GM19463 (cell line): ENCODE data around the gene PCNT.

ENCODE experiments used
- ATAC-seq: cut with Tn5 transposase; IDR thresholded peaks from one replicate; pipeline ENCODE4 v1.9.1; 2021; ENCODE audit warnings: mild to moderate bottlenecking, moderate library complexity; ENCODE audit not compliant: unreplicated experiment

Gene PCNT

GRCh38 chr21:46377789-46378188, 53.8 kb downstream of the PCNT start:
- no peak for ATAC-seq

- ATAC-seq = no peak
Measured at GRCh38 chr21:46379105-46379504, 55.1 kb downstream of the PCNT start.

GRCh38 chr21:46379691-46380090, 55.7 kb downstream of the PCNT start:
- no peak for ATAC-seq

- ATAC-seq = no peak
Measured at GRCh38 chr21:46381541-46381940, 57.6 kb downstream of the PCNT start.

- ATAC-seq = no peak
Measured at GRCh38 chr21:46384556-46384955, 60.6 kb downstream of the PCNT start.

GRCh38 chr21:46385846-46386733, 62.1 kb downstream of the PCNT start:
- ATAC-seq = no peak

- no peak for ATAC-seq
Measured at GRCh38 chr21:46386734-46387088, 62.8 kb downstream of the PCNT start.

- ATAC-seq = no peak
Measured at GRCh38 chr21:46388206-46388880, 64.4 kb downstream of the PCNT start.

GRCh38 chr21:46388896-46389295, 64.9 kb downstream of the PCNT start:
- ATAC-seq = no peak

- ATAC-seq = no peak
Measured at GRCh38 chr21:46390603-46391545, 66.9 kb downstream of the PCNT start.

- ATAC-seq = no peak
Measured at GRCh38 chr21:46391773-46392172, 67.8 kb downstream of the PCNT start.

- no peak for ATAC-seq
Measured at GRCh38 chr21:46392921-46393320, 69.0 kb downstream of the PCNT start.

- no peak for ATAC-seq
Measured at GRCh38 chr21:46393451-46393940, 69.5 kb downstream of the PCNT start.

- no peak for ATAC-seq
Measured at GRCh38 chr21:46393941-46394594, 70.1 kb downstream of the PCNT start.

- ATAC-seq = no peak
Measured at GRCh38 chr21:46394595-46395104, 70.7 kb downstream of the PCNT start.

- ATAC-seq = no peak
Measured at GRCh38 chr21:46397211-46397905, 73.4 kb downstream of the PCNT start.

- no peak for ATAC-seq
Measured at GRCh38 chr21:46397993-46398392, 74.0 kb downstream of the PCNT start.

- no peak for ATAC-seq
Measured at GRCh38 chr21:46399129-46399528, 75.2 kb downstream of the PCNT start.

- no peak for ATAC-seq
Measured at GRCh38 chr21:46399686-46400085, 75.7 kb downstream of the PCNT start.
